Stimulated activated CD4-positive, alpha-beta T cell treated with anti-CD3 and anti-CD28 coated beads, Interleukin-1b, Interleukin-23, amount 100 ng/mL, for 24 hours (primary cell): Measurements from ENCODE around the gene TUB.

Experiments used
- DNase-seq, 4 experiments: peaks; one replicate each; pipeline ENCODE4 v3.0.0-alpha.2; 2020; ENCODE audit warnings: low read depth in 4 of 4, low spot score in 1 of 4

TUB gene

GRCh38 chr11:8105133-8105532, 24.1 kb downstream of the TUB start:
- DNase-seq: no peak

- no peak for DNase-seq
Measured at GRCh38 chr11:8105666-8106065, 24.7 kb downstream of the TUB start.

GRCh38 chr11:8106679-8107078, 25.7 kb downstream of the TUB start:
- no peak for DNase-seq

- DNase-seq: no peak
Measured at GRCh38 chr11:8107642-8108041, 26.6 kb downstream of the TUB start.

- no peak for DNase-seq
Measured at GRCh38 chr11:8108421-8108820, 27.4 kb downstream of the TUB start.

GRCh38 chr11:8109675-8110074, 28.7 kb downstream of the TUB start:
- DNase-seq: no peak

- no peak for DNase-seq
Measured at GRCh38 chr11:8110396-8110795, 29.4 kb downstream of the TUB start.

- no peak for DNase-seq
Measured at GRCh38 chr11:8111636-8112035, 30.6 kb downstream of the TUB start.

GRCh38 chr11:8122173-8122764, 41.3 kb downstream of the TUB start:
- DNase-seq: no peak

GRCh38 chr11:8126649-8127289, 45.8 kb downstream of the TUB start:
- DNase-seq: no peak

- no peak for DNase-seq
Measured at GRCh38 chr11:8127447-8127846, 46.4 kb downstream of the TUB start.

GRCh38 chr11:8138526-8138925, 57.5 kb downstream of the TUB start:
- no peak for DNase-seq

- DNase-seq: no peak
Measured at GRCh38 chr11:8149726-8150125, 68.7 kb downstream of the TUB start.
